ENCODE results near the gene SRBD1. TPM values are rescaled to one million over a fixed set of nuclear protein-coding genes. Genes with fewer than 3 reads are reported as not detected.

SRBD1 gene
- total and polyA plus RNA-seq, 10 donors = 4.6 to 57.8 (median 25.8) TPM

- Histone ChIP-seq H3K36me3 (no peaks in the 10 kb centered on the region), H3K4me1 (no peaks in the 10 kb centered on the region), H3K4me3 (no peak overlapping the region), H3K27ac (no peak overlapping the region), H3K9me3 (no peaks in the 10 kb centered on the region), H3K27me3 (replicated peaks in 1 of 7) (peaks cover 0 to 8% (median 0%) of the 10 kb centered on the region in 7 donors)
- intact Hi-C loops (cut with DNase I; ENCODE audit: low total_unique reads) = no loop called here
- 86 to 99% (median 94%) methylated on average over 3 of the region's 3 CpGs for WGBS, 5 donors
- no peak for DNase-seq
- TF ChIP-seq POLR2AphosphoS5 (IDR thresholded peaks at IDR 0.05) (no peak), POLR2A (IDR thresholded peaks at IDR 0.05) (no peak)
- TF ChIP-seq, protein P1, sequence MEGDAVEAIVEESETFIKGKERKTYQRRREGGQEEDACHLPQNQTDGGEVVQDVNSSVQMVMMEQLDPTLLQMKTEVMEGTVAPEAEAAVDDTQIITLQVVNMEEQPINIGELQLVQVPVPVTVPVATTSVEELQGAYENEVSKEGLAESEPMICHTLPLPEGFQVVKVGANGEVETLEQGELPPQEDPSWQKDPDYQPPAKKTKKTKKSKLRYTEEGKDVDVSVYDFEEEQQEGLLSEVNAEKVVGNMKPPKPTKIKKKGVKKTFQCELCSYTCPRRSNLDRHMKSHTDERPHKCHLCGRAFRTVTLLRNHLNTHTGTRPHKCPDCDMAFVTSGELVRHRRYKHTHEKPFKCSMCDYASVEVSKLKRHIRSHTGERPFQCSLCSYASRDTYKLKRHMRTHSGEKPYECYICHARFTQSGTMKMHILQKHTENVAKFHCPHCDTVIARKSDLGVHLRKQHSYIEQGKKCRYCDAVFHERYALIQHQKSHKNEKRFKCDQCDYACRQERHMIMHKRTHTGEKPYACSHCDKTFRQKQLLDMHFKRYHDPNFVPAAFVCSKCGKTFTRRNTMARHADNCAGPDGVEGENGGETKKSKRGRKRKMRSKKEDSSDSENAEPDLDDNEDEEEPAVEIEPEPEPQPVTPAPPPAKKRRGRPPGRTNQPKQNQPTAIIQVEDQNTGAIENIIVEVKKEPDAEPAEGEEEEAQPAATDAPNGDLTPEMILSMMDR (IDR thresholded peaks at IDR 0.05 in 8 of 11, conservative IDR thresholded peaks at IDR 0.05 in 3 of 11) = no peak
Measured at GRCh38 chr2:45631319-45631718, 20.3 kb upstream of the SRBD1 start.

GRCh38 chr2:45629971-45630370, 18.9 kb upstream of the SRBD1 start:
- TF ChIP-seq POLR2AphosphoS5 (IDR thresholded peaks at IDR 0.05) = no peak
- TF ChIP-seq, protein P1 (IDR thresholded peaks at IDR 0.05 in 8 of 11, conservative IDR thresholded peaks at IDR 0.05 in 3 of 11) = no peak
- TF ChIP-seq POLR2A (IDR thresholded peaks at IDR 0.05) = no peak

GRCh38 chr2:45627911-45628310, 16.8 kb upstream of the SRBD1 start:
- Histone ChIP-seq H3K27ac (no peak overlapping the region), H3K9me3 (no peaks in the 10 kb centered on the region), H3K4me3 (no peak overlapping the region), H3K36me3 (no peaks in the 10 kb centered on the region), H3K4me1 (no peaks in the 10 kb centered on the region), H3K27me3 (replicated peaks in 1 of 7) (peaks cover 0 to 8% (median 0%) of the 10 kb centered on the region in 7 donors)
- TF ChIP-seq, protein P1 (IDR thresholded peaks at IDR 0.05 in 8 of 11, conservative IDR thresholded peaks at IDR 0.05 in 3 of 11) = no peak
- TF ChIP-seq POLR2A (IDR thresholded peaks at IDR 0.05) (no peak), POLR2AphosphoS5 (IDR thresholded peaks at IDR 0.05) (no peak)
- no peak for DNase-seq
- intact Hi-C loops (cut with DNase I; ENCODE audit: low total_unique reads) = no loop called here
- 76 to 100% (median 86%) methylated on average over 1 of the region's 1 CpG for WGBS, 5 donors

More at GRCh38 chr2:45629971-45630370, 18.9 kb upstream of the SRBD1 start:
- 94 to 96% (median 96%) methylated on average over 1 of the region's 1 CpG for WGBS, 5 donors
- intact Hi-C loops (cut with DNase I; ENCODE audit: low total_unique reads) = no loop called here
- Histone ChIP-seq H3K4me3 (no peak overlapping the region), H3K27ac (no peak overlapping the region), H3K9me3 (no peaks in the 10 kb centered on the region), H3K27me3 (replicated peaks in 1 of 7) (peaks cover 0 to 8% (median 0%) of the 10 kb centered on the region in 7 donors), H3K36me3 (no peaks in the 10 kb centered on the region), H3K4me1 (no peaks in the 10 kb centered on the region)
- no peak for DNase-seq

DNA sequence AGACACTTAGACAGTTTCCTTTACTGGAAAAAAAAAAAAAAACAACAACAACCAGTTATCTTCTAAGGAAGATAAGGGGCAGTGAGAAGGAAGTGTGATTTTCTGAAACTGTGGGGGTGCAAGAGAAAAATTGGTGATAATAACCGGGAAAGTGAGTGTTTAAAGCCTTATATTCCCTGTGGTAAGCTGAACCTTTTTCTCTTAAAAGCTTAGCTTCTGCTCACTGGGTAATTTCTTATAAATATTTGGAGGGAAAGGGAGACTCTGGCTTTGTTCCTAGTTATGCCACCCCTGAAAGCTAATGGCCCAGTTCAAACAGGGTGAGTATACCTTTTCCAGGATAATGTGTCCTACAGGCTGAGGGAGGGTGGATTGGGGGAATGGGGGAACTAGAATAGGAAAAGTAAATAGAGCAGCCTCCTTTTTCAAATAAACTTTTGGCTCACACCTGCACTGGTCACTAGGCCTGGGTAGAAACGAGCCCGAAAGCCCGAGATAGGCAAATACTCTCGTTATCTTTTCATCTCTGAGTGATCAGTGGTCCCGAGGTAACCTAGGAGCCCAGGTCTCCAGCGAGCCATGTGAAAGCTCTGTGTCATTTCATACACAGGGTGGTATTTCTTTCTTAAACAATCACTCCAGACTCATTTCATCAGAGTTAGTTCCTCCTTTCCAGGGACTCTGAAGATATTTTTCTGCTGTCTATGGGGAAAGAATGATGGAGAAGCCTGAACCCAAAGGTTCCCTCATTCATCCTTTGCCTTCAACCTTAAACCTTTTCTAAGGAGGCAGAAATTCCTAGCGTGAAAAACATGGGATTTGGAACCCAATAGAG, 15.5 kb upstream of the SRBD1 start:
- intact Hi-C loops (cut with DNase I; ENCODE audit: low total_unique reads) = no loop called here
- TF ChIP-seq POLR2A (IDR thresholded peaks at IDR 0.05) = no peak
- Histone ChIP-seq H3K9me3 (no peaks in the 10 kb centered on the region), H3K27me3 (replicated peaks in 1 of 7) (peaks cover 0 to 7% (median 0%) of the 10 kb centered on the region in 7 donors), H3K36me3 (no peaks in the 10 kb centered on the region), H3K4me1 (no peaks in the 10 kb centered on the region), H3K4me3 (no peak overlapping the region), H3K27ac (no peak overlapping the region)
- no peak for DNase-seq
- WGBS, 5 donors = 77 to 87% (median 79%) methylated on average over 8 of the region's 8 CpGs

All from spleen (tissue), 11 donors.